Stimulated activated CD4-positive, alpha-beta T cell treated with anti-CD3 and anti-CD28 coated beads, Interleukin-12 subunit alpha, Interleukin-12 subunit beta, amount 100 ng/mL, for 4 hours (primary cell): ENCODE measurements around the gene ADSL.
A peak's percentile ranks its signal among the peaks of the same experiment; 100 is the strongest.

Source experiments
- DNase-seq: peaks from one replicate; pipeline ENCODE4 v3.0.0-alpha.2; 2020

ADSL gene

GRCh38 chr22:40328546-40329456 lies 17.5 kb upstream of the ADSL start:
- DNase-seq, result no peak

- no peak for DNase-seq
Observed at GRCh38 chr22:40329466-40329865, 16.8 kb upstream of the ADSL start.

GRCh38 chr22:40330086-40330485 lies 16.2 kb upstream of the ADSL start:
- DNase-seq, result no peak

GRCh38 chr22:40330615-40331014 lies 15.7 kb upstream of the ADSL start:
- no peak for DNase-seq

- no peak for DNase-seq
Observed at GRCh38 chr22:40331706-40332105, 14.6 kb upstream of the ADSL start.

- DNase-seq, result no peak
Observed at GRCh38 chr22:40332319-40332781, 13.9 kb upstream of the ADSL start.

- no peak for DNase-seq
Observed at GRCh38 chr22:40334060-40334459, 12.2 kb upstream of the ADSL start.

GRCh38 chr22:40334899-40335298 lies 11.4 kb upstream of the ADSL start:
- no peak for DNase-seq

GRCh38 chr22:40335358-40335757 lies 10.9 kb upstream of the ADSL start:
- no peak for DNase-seq

GRCh38 chr22:40340044-40340443 lies 6.3 kb upstream of the ADSL start:
- DNase-seq, result no peak

GRCh38 chr22:40341604-40342003 lies 4.7 kb upstream of the ADSL start:
- no peak for DNase-seq

- DNase-seq, result no peak
Observed at GRCh38 chr22:40342521-40342920, 3.8 kb upstream of the ADSL start.

GRCh38 chr22:40345271-40345670 lies 1.0 kb upstream of the ADSL start:
- DNase-seq, result peak; percentile 15

GRCh38 chr22:40345815-40346184 lies 500 bp upstream of the ADSL start:
- peak; percentile 62 for DNase-seq

- DNase-seq, result no peak
Observed at GRCh38 chr22:40347300-40347699, 1.0 kb downstream of the ADSL start.

- peak; percentile 60 for DNase-seq
Observed at GRCh38 chr22:40348025-40348658, 1.8 kb downstream of the ADSL start.

- DNase-seq, result no peak
Observed at GRCh38 chr22:40352763-40353162, 6.5 kb downstream of the ADSL start.

GRCh38 chr22:40361100-40361499 lies 14.8 kb downstream of the ADSL start:
- no peak for DNase-seq

GRCh38 chr22:40363059-40363458 lies 16.8 kb downstream of the ADSL start:
- DNase-seq, result no peak

- no peak for DNase-seq
Observed at GRCh38 chr22:40364431-40364830, 18.1 kb downstream of the ADSL start.

- DNase-seq, result no peak
Observed at GRCh38 chr22:40366068-40366467, 19.8 kb downstream of the ADSL start.

- DNase-seq, result no peak
Observed at GRCh38 chr22:40367342-40367741, 21.0 kb downstream of the ADSL start.

- no peak for DNase-seq
Observed at GRCh38 chr22:40368016-40368415, 21.7 kb downstream of the ADSL start.

- DNase-seq, result no peak
Observed at GRCh38 chr22:40368836-40369235, 22.5 kb downstream of the ADSL start.
